HG03575 (cell line): ENCODE measurements around the gene HPX.

Experiments
- ATAC-seq: cut with Tn5 transposase; IDR thresholded peaks from one replicate; pipeline ENCODE4 v1.9.1; 2021; ENCODE audit not compliant: unreplicated experiment, insufficient number of reproducible peaks, low FRiP score; ENCODE audit errors: extremely low read depth

HPX gene

GRCh38 chr11:6440906-6441358 lies at the start of gene HPX:
Gene HPX, minus strand, starts transcription at chr11:6440987. Its CDS starts 24 bp downstream, at chr11:6440963.
- ATAC-seq, result no peak

- ATAC-seq, result no peak
Measured at GRCh38 chr11:6489306-6489705, 48.5 kb upstream of the HPX start.

GRCh38 chr11:6488821-6489220 lies 48.0 kb upstream of the HPX start:
- no peak for ATAC-seq

GRCh38 chr11:6488342-6488741 lies 47.6 kb upstream of the HPX start:
- no peak for ATAC-seq

GRCh38 chr11:6486938-6487337 lies 46.2 kb upstream of the HPX start:
- ATAC-seq, result no peak

GRCh38 chr11:6486256-6486655 lies 45.5 kb upstream of the HPX start:
- ATAC-seq, result no peak

- no peak for ATAC-seq
Measured at GRCh38 chr11:6485661-6486060, 44.9 kb upstream of the HPX start.

- ATAC-seq, result no peak
Measured at GRCh38 chr11:6483015-6483414, 42.2 kb upstream of the HPX start.

- ATAC-seq, result no peak
Measured at GRCh38 chr11:6482441-6482840, 41.7 kb upstream of the HPX start.

GRCh38 chr11:6481924-6482275 lies 41.1 kb upstream of the HPX start:
- ATAC-seq, result no peak

GRCh38 chr11:6481012-6481923 lies 40.5 kb upstream of the HPX start, which contains the start of the genes ARFIP2 and TIMM10B:
Gene ARFIP2, minus strand, starts transcription at chr11:6481331. Its CDS starts 910 bp downstream, at chr11:6480421.
Gene TIMM10B, plus strand, starts transcription at chr11:6481501. Its CDS starts 16 bp downstream, at chr11:6481517.
- ATAC-seq, result peak; percentile 98

- no peak for ATAC-seq
Measured at GRCh38 chr11:6480299-6480914, 39.6 kb upstream of the HPX start.

- no peak for ATAC-seq
Measured at GRCh38 chr11:6476571-6476970, 35.8 kb upstream of the HPX start.

GRCh38 chr11:6475936-6476335 lies 35.1 kb upstream of the HPX start:
- no peak for ATAC-seq

- ATAC-seq, result no peak
Measured at GRCh38 chr11:6474806-6475500, 34.2 kb upstream of the HPX start.

GRCh38 chr11:6474413-6474792 lies 33.6 kb upstream of the HPX start:
- no peak for ATAC-seq

GRCh38 chr11:6473451-6474412 lies 32.9 kb upstream of the HPX start, which contains the start of gene TRIM3:
Gene TRIM3, minus strand, starts transcription at chr11:6473941. Its CDS starts 8,246 bp downstream, at chr11:6465695.
- ATAC-seq, result no peak

- no peak for ATAC-seq
Measured at GRCh38 chr11:6472934-6473333, 32.1 kb upstream of the HPX start.
